ENCODE measurements around the gene HSD17B12.
A peak's percentile ranks its signal among the peaks of the same experiment; 100 is the strongest.
"Not testable (repeated sequence)": the region's sequence is repeated elsewhere in the genome, so short reads cannot be mapped to it uniquely, and the experiment has no call there.

The HSD17B12 gene

DNA sequence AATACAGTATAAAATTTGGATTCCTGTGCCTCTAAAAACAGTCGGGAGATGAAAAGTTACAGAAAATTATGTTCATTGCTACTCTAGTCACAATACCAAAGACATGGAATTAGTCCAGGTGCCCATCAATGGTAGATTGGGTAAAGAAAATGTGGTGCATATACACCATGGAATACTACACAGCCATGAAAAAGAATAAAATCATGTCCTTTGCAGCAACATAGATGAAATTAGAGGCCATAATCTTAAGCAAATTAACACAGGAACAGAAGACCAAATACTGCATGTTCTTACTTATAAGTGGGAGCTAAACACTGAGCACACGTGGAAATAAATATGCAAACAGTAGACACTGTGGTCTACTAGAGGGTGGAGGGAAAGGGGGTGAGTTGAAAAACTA is 67.6 kb downstream of the HSD17B12 start:
- no peak for DNase-seq

DNA sequence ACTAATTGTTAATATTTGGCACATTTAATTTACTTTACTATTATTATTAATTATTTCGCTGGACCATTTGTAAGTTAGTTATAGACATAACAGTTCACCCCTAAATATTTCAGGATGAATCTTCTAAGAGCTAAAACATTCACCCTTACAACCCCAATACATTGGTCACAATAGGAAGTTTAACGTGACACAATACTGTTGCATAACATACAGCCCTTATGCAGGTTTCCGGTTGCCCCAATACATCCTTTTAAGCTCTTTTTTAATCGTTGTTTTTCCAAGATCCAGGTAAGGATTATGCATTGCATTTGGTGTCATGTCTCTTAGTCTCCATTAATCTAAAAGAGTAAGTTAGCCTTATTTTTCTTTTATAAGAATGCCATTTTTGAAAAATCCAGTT is 71.2 kb downstream of the HSD17B12 start:
- no peak for DNase-seq

DNA sequence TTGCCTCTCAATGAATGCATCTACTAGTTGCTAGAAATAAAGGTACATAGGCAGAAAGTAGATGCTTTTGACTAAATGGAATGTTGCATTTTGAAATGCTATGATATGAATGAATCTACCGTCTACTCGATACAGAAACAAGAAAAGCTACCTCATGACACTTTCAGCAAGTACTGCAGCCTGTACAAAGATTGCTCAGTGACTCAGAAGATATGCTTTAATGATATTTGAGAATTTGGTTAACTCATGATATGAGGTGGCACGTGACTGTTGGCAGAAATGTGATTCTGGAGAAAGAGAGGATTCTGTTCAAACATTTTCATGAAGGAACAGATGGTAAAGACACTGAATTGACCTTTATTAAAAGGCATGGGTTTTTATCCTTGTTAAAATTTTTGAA is 76.0 kb downstream of the HSD17B12 start:
- no peak for DNase-seq

DNA sequence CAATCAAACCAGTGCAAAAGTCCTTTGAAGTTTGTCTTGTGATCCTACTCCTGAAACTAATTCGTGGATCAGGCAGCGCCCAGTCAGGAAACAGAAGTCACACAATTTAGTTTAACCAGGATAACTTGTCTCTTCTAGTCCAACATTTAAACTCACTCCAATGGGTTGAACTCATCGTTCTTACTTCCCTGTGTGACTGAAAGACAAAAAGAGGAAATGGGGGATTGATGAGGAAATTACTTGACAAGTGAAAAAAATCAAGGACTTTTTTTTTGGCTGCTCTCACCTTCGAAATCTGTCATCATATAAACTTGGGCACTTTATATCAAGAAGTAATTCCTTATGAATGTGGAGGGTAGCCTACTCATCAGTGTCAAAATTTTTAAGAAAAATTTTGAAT is 78.4 kb downstream of the HSD17B12 start:
- DNase-seq: no peak

DNA sequence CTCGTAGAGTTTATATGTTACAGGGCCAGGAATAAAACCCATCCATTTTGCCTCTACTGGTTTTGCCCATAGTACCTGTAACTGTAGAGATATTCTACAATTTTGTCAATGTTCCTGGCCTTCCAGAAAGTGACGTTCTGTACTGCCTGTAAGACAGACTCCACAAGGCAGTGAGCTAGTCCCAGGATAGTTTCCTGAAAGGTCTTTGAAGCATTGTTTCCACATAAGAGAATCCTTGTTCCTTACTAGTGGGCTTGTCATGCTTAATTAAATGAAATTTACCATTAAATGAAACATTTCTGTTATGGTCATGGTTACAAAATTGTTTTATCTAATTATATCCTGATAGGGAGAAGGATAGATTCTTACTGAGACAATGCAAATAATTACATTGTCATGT is 80.4 kb downstream of the HSD17B12 start:
- DNase-seq: no peak

DNA sequence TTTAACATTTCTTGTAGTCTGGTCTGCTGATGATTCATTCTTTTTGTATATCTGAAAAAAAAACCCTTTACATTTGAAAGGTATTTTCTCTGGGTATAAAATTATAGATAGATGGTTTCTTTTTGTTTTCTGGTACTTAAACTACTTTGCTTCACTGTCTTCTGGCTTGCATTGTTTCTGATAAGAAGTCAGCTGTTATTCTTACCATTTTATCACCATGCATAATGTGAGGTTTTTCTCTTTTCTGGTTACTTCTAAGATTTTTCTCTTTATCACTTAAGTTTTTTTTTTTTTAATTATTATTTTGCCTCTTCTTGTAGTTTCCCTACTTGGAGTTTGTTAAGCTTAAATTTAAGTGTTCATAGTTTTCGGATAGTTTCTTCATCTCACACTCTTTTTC is 84.7 kb downstream of the HSD17B12 start:
- DNase-seq: no peak

DNA sequence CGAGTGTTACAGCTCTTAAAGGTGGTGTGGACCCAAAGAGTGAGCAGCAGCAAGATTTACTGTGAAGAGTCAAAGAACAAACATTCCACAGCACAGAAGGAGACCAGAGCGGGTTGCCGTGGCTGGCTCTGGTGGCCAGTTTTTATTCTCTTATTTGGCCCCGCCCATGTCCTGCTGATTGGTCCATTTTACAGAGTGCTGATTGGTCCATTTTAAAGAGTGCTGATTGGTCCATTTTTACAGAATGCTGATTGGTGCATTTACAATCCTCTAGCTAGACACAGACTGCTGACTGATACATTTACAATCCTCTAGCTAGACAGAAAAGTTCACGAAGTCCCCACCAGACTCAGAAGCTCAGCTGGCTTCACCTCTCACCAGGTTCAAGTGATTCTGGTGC is 88.1 kb downstream of the HSD17B12 start:
- DNase-seq: not testable (repeated sequence)

DNA sequence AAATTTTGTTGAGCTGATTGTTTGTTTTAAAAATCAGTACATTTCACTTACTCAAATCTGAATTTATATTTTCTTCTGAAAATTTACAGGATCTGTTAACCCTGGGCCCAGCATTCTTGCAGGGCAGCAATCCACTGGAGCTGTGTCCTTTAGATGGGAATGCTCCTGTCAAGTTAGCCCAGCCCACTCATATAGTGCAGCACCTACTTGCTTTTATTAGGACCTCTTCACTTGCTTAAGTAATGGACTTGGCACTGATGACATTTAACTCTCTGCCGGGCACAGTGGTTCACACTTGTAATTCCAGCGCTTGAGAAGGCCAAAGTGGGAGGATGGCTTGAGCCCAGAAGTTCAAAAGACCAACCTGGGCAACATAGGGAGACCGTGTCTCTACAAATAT is 89.6 kb downstream of the HSD17B12 start:
- DNase-seq: no peak

DNA sequence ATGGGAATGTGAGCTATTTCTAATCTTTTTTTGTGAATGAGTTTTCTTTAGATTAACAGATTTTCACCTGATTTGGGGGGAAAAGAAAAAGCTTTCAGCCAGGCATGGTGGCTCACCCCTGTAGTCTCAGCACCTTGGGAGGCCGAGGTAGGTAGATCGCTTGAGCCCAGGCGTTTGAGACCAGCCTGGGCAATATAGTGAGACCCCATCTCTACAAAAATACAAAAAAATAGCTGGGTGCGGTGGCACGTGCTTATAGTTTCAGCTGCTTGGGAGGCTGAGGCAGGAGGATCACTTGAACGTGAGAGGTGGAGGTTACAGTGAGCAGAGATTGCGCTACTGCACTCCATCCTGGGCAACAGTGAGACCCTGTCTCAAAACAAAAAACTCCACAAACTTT is 92.2 kb downstream of the HSD17B12 start:
- no peak for DNase-seq

DNA sequence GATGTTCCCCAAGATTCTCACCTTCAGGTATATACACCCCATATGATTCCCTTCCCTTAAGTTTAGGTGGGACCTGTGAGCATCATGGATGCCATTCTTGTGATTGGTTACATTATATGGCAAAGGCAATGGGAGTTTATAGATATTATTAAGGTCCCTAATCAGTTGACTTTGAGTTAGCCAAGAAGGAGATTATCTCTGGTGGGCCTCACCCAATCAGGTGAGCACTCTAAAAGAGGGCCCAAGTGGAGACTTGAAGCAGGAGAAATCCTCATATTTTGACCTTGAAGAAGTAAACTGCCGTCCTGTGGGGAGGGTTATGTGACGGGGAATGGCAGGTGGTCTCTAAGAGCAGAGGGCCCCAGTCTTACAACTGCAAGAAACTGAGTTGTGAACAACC is 94.2 kb downstream of the HSD17B12 start:
- DNase-seq: no peak

DNA sequence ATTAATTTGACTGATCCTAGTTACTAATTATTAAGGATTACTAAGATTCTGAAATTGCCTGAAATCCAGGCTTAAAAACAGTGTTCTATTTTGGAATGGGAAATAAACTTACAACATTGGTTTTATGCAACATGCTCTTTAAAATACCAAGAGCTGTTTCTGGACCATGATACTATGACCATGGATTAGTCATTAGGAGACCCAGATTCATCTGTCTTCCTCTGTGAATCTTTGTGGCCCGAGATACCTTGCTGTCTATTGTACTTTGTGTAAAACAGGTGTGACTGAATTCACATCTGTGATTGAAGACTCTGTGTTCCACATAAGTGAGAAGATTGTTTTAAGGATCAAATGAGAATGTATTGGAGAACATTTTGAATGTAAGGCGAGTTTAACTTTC is 98.8 kb downstream of the HSD17B12 start:
- no peak for DNase-seq

DNA sequence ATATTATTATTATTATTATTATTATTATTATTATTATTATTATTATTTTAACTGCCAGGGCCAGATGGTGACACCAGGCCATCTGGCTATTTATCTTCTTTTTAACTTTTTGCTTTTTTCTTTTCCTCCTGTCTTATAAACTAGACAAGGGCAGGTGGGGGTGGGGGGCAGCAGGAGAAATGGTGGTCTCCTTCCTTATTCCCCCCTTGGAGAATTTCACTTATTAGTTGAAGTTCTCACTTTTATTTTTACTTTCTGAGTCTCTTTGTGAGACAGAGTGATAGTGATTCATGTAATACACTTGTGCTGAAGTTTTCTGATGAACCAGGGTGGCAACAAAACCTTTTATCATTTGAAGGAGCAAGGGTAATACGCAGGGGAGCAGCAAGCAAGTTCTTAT is 103.8 kb downstream of the HSD17B12 start:
- no peak for DNase-seq

DNA sequence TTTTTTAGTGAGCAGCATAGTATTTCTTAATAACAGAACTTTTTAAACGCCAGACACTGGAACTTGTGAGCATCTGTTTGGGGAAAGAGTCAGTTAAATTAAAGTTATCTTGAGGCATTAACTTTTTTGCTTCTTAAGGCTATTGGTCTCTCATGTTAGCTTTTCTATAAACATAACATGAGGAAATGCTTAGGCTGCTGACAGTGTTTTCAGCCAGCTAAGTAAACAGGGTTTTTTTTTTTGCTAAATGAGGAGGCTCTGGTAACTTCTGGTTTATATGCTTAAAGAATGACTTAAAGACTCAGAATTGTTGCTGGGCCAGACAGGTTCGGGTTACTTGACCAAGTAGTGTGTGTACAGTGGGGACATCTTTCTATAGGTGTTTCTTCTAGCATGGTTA is 104.3 kb downstream of the HSD17B12 start:
- DNase-seq: no peak

DNA sequence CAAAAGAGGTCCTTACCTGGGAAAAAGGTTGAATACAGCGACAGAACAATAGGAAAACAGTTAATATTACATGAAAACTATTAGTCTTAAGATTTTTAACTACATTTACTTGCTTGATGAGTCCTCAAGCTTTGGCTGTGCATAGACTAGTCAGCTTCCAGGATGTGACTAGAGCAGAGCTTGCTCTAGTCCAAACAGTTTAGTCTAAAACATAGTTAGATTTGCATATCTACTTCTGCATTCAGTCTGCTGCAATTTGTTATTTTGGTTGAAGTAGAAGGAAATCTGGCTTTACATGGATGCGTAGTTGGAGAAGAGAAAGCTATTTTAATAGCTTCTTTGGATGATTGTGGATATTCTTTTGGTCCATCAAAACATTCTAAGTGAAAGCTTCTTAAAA is 104.8 kb downstream of the HSD17B12 start:
- no peak for DNase-seq

DNA sequence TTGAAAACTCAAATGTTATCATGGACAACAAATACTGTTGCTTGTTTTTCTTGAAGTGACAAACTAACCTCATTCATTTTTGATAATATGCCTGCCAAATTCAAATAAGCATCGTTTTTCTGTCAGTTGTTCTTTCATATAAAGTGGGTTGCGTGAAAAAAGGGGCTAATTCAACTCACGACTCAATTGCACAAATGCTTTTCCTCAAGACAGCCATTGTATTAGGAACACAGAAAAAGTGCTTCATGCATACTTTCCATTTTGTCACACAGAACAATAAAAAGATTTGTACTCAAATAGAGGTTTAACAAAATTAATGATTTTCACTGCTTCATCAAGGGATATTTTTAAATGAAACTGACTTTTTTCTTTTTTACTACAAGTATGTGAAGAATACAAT is 105.5 kb downstream of the HSD17B12 start:
- DNase-seq: no peak

DNA sequence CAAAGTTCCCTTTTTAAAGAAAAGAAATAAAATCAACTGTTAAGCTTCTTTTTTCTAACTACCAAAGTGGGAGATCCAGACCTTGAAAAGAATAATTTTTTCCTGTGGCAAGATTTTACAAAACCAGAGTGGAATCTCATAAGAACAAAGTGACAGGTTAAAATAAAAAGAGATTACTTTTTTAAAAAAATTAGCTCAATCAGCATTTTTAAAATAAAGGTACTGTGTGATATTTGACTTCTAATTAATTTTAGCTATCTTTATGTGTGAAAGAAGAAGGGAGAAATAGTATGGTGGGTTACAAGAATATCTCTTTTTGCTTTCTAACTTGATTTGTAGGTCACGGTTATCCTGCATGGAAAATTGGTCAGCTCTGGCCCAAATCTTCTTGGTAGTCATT is 107.3 kb downstream of the HSD17B12 start:
- no peak for DNase-seq

DNA sequence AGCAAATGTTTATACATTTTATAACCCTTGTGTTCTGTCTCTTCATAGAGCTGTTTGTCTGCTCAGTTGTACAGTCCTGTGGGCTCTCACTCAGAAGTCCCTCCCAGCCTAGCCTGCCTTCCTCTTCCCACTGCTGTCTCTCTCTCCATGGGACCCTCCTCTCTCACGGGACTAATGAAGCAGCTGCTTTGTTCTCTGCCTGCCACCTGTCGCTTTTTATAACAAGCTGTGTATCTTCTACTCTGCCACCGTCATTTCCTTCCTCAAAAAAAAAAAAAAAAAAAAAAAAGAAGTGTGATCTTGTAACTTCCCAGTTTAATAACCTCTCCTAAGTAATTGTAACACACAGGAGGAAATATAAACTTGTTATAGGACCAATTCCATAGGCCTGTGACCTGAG is 107.9 kb downstream of the HSD17B12 start:
- no peak for DNase-seq

DNA sequence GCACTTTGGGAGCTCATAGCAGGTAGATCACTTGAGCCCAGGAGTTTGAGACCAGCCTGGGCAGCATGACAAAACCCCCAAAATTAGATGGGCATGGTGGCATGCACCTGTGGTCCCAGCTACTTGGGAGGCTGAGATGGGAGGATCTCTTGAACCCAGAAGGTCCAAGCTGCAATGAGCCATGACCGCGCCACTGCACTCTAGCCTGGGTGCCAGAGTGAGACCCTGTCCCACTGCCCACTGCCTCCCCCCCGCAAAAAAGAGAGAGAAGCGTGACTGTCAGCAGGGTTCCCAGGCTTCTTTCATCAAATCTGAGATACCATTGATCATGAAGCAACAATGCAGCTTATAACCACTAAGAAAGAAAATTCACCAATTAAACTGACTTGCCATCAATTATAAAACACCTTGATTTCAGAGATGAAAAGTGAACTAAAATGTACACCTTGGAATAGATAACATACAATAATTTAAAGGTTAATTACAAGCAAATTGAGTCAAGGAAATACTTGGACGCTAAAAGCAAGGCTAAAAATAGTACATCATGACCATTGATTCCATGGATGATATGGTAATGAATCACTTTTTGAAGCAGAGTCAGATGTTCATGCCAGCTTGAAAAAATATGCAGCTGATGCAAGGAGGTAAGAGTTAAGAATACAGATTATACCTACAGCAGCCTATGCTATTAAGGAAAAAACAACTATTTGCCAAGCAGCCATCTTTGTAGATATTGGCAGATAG is 109.3 kb downstream of the HSD17B12 start:
- no peak for DNase-seq

DNA sequence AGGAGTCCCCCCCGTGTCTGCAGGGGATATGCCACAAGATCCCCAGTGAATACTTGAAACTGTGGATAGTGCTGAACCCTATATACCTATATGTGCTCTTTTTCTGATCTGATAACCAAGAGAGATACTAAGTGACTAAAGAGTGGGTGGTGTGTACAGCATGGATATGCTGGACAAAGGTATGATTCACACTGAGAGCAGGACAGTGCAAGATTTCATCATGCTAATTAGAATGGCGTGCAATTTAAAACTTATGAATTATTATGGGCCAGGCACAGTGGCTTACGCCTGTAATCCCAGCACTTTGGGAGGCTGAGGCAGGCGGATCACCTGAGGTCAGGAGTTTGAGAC is 109.9 kb downstream of the HSD17B12 start:
- no peak for DNase-seq

DNA sequence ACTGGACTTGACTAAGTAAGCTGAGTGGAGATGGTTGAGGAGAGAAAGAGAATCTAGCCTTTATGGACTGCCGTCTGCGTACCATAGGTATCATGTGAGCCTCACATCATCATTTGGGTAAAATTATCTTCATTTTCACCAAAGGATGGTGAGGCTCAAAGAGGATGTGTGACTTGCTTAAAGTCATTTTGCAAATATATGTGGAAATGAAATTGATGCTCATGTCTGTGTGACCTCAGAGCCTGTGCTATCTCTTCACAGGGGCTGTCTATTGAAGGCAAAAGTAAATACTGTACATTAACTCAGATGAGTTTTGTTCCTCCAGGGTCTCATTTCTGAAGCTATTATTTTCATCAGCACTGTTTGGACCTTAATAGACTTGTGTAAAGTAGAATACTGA is 116.8 kb downstream of the HSD17B12 start:
- DNase-seq: no peak

DNA sequence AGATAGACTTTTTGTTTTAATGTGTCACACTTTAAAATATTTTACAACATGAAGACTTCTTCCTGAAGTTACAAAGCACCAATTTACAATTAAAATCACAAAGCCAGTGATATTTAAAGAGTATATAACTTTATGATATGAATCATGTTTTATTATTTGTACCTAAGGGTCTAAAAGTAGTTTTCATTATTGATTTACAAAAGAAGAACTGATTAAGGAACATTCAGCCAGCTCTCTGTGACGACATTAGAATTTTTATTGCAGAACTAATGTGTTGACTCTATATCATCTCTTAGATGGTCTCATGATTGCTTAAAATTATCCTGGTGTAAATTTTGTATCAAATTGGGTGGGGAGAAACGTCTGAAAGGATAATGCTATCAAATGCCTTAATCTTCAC is 117.3 kb downstream of the HSD17B12 start:
- DNase-seq: no peak

DNA sequence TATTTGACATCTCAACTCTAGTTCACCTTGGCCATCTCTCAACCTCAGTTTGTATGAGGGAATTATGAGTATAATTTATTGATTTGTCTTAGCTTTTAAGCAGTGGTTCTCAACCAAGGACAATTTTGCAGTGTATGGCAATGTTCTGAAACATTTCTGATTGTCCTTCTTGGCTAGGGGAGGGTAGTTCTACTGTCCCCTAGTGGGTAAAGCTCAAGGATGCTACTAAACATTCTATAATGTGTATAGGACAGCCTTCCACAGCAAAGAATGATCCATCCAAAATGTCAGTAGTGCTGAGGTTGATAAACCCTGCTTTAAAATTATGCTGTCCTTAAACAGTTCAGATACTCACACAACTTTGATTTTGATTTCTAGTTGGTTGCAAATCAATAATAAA is 122.0 kb downstream of the HSD17B12 start:
- DNase-seq: peak; percentile 13

DNA sequence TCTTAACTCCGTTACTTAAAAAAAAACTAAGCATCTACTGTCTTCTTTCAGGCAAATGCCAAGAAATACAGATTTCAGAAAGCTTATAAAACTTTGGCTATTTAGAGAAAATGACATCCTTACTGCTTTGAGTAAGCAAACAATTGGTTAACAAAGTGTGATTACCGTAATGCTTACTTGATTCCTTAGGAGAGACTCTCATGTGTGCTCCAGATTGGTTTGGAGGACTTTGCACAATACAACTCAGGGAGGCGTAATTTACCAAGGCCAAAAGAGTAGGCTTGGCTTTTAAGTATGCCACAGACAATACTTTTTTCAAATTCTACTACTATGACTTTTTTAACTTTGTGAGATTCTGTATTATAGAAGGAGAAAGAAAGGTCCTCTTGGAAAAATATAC is 123.2 kb downstream of the HSD17B12 start:
- DNase-seq: no peak

DNA sequence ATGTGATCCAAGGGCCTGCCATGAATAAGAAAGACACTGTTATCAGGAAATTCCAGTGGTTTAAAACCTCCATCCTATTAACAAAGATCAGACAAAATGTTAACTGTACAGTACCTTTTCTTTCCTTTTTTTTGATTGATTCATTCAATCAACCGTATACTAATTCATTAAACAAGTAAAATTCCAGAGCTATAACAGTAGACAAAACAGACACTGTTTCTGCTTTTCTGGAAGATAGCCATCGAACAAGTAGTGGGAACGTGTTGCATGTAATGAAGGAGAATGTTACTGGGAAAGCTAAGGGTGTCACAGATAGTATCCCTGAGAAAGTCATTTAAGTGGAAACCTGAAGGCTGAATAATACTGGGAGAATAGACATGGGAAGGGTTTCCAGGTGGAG is 126.4 kb downstream of the HSD17B12 start:
- DNase-seq: no peak

DNA sequence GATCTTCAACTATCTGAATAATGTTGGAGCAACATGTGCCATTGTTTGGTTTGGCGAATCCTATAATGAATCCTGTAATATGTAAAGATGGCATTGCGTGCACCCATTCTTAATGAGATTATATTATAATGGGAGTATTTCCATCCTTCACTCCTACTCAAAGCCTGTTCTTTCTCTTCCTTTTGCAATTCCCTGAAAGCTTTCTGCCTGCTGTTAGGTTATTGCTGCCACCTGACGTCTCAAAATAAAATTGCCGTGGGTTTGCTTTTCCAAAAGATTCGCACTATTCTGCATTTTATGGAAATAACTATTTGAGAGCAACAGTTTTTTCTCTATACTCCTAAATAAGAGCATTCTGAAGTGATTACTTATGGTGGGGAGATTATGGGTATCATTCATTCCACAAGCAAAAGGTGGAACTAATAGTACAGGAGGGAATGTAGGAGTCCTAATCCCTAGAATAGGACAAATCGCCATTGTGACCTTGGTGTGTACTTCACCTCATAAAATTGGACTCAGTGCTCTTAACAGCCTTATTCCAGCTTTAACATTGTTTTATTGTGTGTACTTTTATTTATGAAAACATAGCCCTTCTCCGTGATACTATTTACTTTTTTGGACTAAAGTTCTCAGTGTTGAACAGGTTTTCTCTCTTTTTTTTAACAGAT is 130.5 kb downstream of the HSD17B12 start:
- no peak for DNase-seq

Data from 8988T (cell line).